A673 (cell line): ENCODE measurements around the gene FOXA2. TPM values are rescaled to one million over a fixed set of nuclear protein-coding genes. Genes with fewer than 3 reads are reported as not detected.

Experiments
- BruUV-seq: library from RNA; stranded (reverse); fragments of 400-500 nt; replicated peaks from 2 replicates; lab custom pipeline; 2021; lab: Mats Ljungman, UMichigan
- CTCF ChIA-PET: fragments of 300-600 bp; sonication (Branson Sonifier 250); formaldehyde crosslinking; loops from one replicate; lab custom pipeline; 2022; ENCODE audit warnings: antibody characterized with exemption; lab: Charles Lee
- POLR2A ChIA-PET: fragments of 300-600 bp; sonication (Branson Sonifier 250); formaldehyde crosslinking; loops from one replicate; lab custom pipeline; 2022; ENCODE audit warnings: antibody characterized with exemption; ENCODE audit not compliant: low non-redundant PET; lab: Charles Lee
- DNase-seq: peaks from one replicate; pipeline ENCODE4 v3.0.0-alpha.2; 2015; ENCODE audit warnings: low spot score
- H3K27ac ChIP-seq: fragments of 200-600 bp; sonication (generic); 2 replicates; pipeline ENCODE4 v1.5.1; 2016; ENCODE audit warnings: mixed run types, low read depth, mild to moderate bottlenecking, mixed read lengths, antibody characterized with exemption, low read length; ENCODE audit not compliant: poor library complexity, severe bottlenecking
- H3K27me3 ChIP-seq: fragments of 200-600 bp; sonication (generic); replicated peaks from 2 replicates; pipeline ENCODE4 v1.6.1; 2017; ENCODE audit warnings: mixed run types, low read depth, mild to moderate bottlenecking, mixed read lengths, antibody characterized with exemption, low read length; ENCODE audit not compliant: insufficient read depth, poor library complexity
- H3K36me3 ChIP-seq: fragments of 200-600 bp; sonication (generic); 2 replicates; pipeline ENCODE4 v1.6.1; 2016; ENCODE audit warnings: mixed run types, mild to moderate bottlenecking, mixed read lengths, antibody characterized with exemption, low read length; ENCODE audit not compliant: insufficient read depth, poor library complexity, severe bottlenecking
- H3K4me1 ChIP-seq: fragments of 200-600 bp; sonication (generic); 2 replicates; pipeline ENCODE4 v1.6.1; 2017; ENCODE audit warnings: mixed run types, mild to moderate bottlenecking, mixed read lengths, antibody characterized with exemption, low read length; ENCODE audit not compliant: insufficient read depth, poor library complexity, severe bottlenecking
- H3K4me3 ChIP-seq: fragments of 200-600 bp; sonication (generic); 2 replicates; pipeline ENCODE4 v1.5.1; 2016; ENCODE audit warnings: low read depth, mixed run types, mild to moderate bottlenecking, mixed read lengths, low read length; ENCODE audit not compliant: poor library complexity, severe bottlenecking
- H3K9me3 ChIP-seq: fragments of 200-600 bp; sonication (generic); 2 replicates; pipeline ENCODE4 v1.6.1; 2016; ENCODE audit warnings: mixed run types, low read depth, mild to moderate bottlenecking, mixed read lengths, antibody characterized with exemption, low read length; ENCODE audit not compliant: poor library complexity, severe bottlenecking
- CTCF ChIP-seq: fragments of 300-800, 200-600 bp; sonication (generic); conservative IDR thresholded peaks from 2 replicates; pipeline ENCODE4 v1.5.1; 2017; ENCODE audit warnings: low read depth, mild to moderate bottlenecking, antibody characterized with exemption, low read length, moderate library complexity, mixed read lengths
- EZH2 ChIP-seq: fragments of 200-600 bp; sonication (generic); IDR thresholded peaks from 2 replicates; pipeline ENCODE4 v1.6.1; 2017; ENCODE audit warnings: borderline replicate concordance, low read depth, mild to moderate bottlenecking, mixed read lengths, antibody characterized with exemption, low read length; ENCODE audit not compliant: poor library complexity, severe bottlenecking
- intact Hi-C: fragments of 100-400 bp; cut with micrococcal nuclease; formaldehyde crosslinking; loops from one replicate; pipeline ENCODE4 v1.10.0; 2022; ENCODE audit not compliant: unreplicated experiment
- total RNA-seq: library from RNA; stranded (reverse); gene quantifications from 2 replicates; pipeline ENCODE4 v1.2.3, GENCODE V29; 2021

Gene FOXA2
- total RNA-seq, 1 experiment from 2014 or later, result not detected

GRCh38 chr20:22579119-22579427 lies 5.3 kb downstream of the FOXA2 start:
- no peaks in the 10 kb centered on the region for H3K4me1 ChIP-seq
- no peaks in the 10 kb centered on the region for H3K9me3 ChIP-seq
- TF ChIP-seq EZH2, result peak; percentile 66
- no peak for TF ChIP-seq CTCF
- POLR2A ChIA-PET, result no interaction called here
- H3K27me3 ChIP-seq, result peaks cover 100% of the 10 kb centered on the region
- intact Hi-C loops, result no loop called here
- CTCF ChIA-PET, result no interaction called here
- H3K4me3 ChIP-seq, result no peak overlapping the region
- no TSS peak for BruUV-seq
- H3K27ac ChIP-seq, result no peak overlapping the region
- DNase-seq, result no peak
- no peaks in the 10 kb centered on the region for H3K36me3 ChIP-seq

- intact Hi-C loops, result no loop called here
- no peaks in the 10 kb centered on the region for H3K9me3 ChIP-seq
- H3K27ac ChIP-seq, result no peak overlapping the region
- H3K27me3 ChIP-seq, result peaks cover 100% of the 10 kb centered on the region
- POLR2A ChIA-PET, result no interaction called here
- CTCF ChIA-PET, result no interaction called here
- H3K4me1 ChIP-seq, result no peaks in the 10 kb centered on the region
- H3K4me3 ChIP-seq, result no peak overlapping the region
- H3K36me3 ChIP-seq, result no peaks in the 10 kb centered on the region
- TF ChIP-seq CTCF (no peak), EZH2 (peak; percentile 86)
- DNase-seq, result no peak
- no TSS peak for BruUV-seq
These were observed 5.9 kb downstream of the FOXA2 start for GRCh38 chr20:22578221-22579118.

- BruUV-seq, result no TSS peak
- Histone ChIP-seq H3K4me1 (no peaks in the 10 kb centered on the region), H3K9me3 (no peaks in the 10 kb centered on the region), H3K4me3 (no peak overlapping the region), H3K27me3 (peaks cover 100% of the 10 kb centered on the region), H3K27ac (no peak overlapping the region), H3K36me3 (no peaks in the 10 kb centered on the region)
- POLR2A ChIA-PET, result no interaction called here
- intact Hi-C loops, result no loop called here
- no peak for TF ChIP-seq CTCF
- CTCF ChIA-PET, result no interaction called here
- DNase-seq, result no peak
These were observed 6.7 kb downstream of the FOXA2 start for GRCh38 chr20:22577515-22578220.
